ENCODE measurements around the gene MDN1.
"Not testable (repeated sequence)": the region's sequence is repeated elsewhere in the genome, so short reads cannot be mapped to it uniquely, and the experiment has no call there.

MDN1 gene

DNA sequence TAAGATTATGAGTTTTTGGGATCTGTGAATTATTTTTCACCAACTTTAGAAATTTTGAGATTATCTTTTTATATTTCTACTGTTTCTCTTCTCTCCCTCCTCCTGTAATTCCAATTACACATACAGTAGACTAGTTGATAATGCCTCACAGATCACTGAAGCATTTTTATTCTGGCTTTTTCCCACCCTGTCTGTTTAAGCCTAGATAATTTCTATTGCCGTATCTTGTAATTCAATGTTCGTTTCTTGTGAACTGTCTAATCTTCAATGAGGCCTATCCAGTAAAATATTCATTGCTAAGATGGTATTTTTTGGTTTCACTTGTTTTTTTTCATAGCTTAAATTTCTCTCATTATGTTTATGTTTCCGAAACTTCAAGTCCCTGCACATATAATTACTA lies 12.0 kb downstream of the MDN1 start:
- no peak for DNase-seq

DNA sequence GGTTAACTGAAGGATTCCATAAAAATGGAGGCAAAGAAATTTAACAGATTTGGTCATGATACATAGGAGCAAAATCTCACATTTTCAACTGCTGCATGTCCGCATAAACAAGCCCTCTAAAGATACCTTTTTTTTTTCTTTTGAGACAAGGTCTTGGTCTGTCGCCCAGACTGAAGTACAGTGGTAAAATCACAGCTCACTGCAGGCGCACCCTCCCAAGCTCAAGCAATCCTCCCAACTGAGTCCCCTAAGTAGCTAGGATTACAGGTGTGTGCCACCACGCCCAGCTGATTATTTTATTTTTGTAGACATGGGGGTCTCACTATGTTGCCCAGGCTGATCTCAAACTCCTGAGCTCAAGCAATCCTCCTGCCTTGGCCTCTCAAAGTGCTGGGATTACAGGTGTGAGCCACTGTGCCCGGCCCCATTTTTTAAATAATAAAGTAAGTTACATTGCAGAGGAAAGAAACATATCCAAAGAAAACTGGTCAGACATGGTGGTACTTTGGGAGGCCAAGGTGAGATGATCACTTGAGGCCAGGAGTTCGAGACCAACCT lies 13.7 kb downstream of the MDN1 start:
- DNase-seq = no peak

DNA sequence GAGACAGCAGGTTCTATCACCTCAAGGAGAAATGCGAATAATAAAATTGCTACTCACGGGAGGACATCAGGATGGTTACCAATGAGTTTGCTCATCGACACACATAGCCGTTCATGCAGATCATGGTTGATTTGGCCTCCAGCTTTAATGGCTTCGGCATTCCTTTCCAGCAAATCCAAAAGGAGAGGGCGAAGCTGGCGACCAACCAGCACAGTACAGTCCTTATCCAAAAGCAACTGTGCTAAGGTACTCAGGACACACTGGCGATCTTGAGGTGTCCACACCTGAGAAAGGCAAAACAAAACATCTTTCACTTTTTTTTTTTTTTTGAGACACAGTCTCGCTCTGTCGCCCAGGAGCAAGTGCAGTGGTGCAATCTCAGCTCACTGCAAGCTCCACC lies 16.3 kb downstream of the MDN1 start:
- DNase-seq = no peak

- no peak for DNase-seq
Observed at GRCh38 chr6:89799756-89800155, 19.8 kb downstream of the MDN1 start.

- no peak for DNase-seq
Observed at GRCh38 chr6:89799096-89799495, 20.5 kb downstream of the MDN1 start.

- DNase-seq = no peak
Observed at GRCh38 chr6:89797317-89797716, 22.3 kb downstream of the MDN1 start.

DNA sequence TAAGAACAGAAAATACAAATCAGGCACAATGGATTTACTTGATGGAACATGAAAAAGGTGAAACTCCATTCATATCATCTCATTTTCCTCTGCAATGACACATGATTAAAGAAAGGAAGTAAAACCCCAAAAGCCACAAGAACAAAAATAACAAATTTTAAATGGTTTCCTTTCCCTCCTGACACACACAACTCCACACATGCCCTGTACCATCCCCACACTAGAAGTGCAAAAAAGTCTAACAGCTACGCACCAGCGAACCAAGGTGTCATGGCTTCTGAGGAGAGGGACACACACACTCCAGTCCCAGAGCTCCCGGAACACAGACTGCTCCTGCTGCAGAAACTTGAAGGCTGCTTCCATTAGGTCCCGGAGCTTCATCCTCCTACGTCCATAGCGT lies 25.3 kb downstream of the MDN1 start:
- no peak for DNase-seq

DNA sequence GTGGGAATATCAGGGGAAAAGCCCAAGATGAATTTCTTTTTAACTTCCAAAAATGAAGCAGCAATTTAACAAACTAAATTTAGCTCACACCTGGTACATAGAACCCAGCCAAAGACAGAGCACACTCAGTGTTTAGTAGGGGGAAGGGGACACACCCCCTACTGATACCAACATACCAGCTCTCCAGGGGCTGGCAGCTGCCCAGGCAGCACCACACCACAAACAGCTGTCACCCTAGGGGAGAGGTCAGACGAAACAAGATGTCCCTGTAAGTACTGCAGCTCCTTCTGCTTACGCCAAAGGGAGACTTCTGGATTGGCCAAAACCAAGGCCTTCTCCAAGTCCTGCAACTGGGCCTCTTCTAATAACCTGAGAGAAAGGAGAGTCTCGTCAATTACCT lies 26.0 kb downstream of the MDN1 start:
- DNase-seq = no peak

DNA sequence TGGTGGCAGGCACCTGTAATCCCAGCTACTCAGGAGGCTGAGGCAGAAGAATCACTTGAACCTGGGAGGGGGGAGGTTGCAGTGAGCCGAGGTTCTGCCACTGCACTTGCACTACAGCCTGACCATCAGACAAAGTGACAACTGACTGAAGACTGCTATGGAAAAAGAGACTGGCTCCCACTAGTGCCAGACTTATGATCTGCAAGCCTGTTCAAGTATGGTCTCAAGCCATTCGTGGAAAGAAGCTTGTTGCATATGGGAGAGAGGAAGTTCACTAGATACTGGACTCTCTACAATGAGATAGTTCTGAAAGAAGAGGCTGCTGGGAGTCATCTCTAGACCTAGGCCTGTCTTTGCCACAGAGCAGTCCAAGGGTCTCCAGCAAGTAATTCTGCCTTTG lies 26.7 kb downstream of the MDN1 start:
- DNase-seq = no peak

DNA sequence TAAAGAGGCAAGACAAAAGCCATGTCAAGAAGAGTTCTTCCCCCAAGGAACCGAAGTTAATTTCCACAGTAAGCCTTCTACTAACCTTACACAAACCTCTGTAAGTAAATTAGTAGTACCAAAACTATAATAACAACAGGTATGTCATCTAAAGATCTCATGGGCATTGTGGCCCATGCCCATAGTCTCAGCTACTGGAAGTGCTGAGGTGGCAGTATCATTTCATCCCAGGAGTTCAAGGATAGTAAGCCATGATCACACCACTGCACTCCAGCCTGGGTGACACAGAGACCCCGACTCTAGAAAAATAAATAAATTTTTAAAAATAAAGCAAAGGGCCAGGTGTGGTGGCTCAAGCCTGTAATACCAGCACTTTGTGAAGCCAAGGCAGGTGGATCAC lies 29.2 kb downstream of the MDN1 start:
- no peak for DNase-seq

GRCh38 chr6:89789980-89790379 lies 29.6 kb downstream of the MDN1 start:
- no peak for DNase-seq

DNA sequence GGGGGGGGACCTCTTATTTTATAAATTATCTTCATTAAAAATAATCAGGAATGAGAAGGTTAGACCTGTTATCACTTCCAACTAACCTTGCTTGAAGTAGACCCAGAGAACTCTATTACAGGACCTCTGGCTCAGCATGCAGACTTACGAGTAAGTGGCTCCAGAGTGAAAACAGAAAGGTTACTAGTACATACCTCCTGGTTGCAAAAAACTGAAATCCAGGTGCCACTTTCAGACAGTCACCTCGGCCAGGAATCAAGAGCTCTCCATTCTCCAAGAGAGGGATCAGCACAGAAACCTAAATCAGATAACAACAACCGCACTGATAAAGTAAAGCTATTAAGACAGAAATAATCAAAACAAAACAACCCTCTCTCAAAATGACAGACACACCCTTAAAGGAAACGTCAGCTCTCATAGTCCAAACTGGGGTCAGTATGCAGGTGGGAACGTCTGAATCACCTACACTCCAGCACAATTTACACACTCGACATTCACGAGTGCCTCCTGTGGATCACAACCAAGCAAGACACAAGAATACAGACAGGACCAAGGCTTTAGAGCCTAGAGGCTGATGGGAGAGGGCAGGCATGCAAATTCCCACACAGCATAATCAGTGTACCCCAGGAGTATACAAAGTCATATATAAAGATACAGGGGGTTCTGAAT lies 31.8 kb downstream of the MDN1 start:
- DNase-seq = no peak

DNA sequence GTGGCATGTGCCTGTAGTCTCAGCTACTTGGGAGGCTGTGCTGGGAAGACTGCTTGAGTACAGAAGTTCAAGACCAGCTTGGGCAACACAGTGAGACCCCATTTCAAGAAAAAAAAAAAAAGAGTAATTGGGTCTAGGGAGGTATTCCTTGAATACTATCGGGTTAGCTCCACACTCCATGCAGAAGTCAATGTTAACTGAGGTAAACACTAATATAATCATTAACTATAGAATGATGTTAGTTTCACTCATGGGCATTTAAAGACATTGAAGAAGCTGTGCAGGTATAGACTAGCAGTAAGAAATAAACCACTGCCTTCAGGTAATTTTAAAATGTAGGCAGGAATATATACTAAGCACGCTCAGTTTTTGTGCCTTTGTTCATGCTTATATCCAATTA lies 32.6 kb downstream of the MDN1 start:
- DNase-seq = no peak

DNA sequence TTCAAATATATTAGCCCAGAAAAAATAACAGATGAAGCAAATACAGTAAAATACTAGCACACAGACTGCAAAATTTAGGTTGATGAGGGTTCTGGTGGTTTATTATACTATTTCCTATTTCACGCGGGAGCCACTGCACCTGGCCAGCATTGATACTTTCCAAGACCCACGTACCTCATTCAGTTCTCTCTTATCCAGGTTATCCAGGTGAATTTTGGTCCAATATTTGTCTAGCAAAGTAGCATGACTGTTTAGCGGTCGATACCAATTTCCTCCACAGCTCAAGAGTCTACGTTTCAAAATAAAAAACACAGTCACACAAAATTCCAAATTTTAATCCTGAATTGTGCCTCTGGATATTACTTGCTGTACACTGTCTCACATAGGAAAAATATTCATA lies 34.8 kb downstream of the MDN1 start:
- DNase-seq = no peak

DNA sequence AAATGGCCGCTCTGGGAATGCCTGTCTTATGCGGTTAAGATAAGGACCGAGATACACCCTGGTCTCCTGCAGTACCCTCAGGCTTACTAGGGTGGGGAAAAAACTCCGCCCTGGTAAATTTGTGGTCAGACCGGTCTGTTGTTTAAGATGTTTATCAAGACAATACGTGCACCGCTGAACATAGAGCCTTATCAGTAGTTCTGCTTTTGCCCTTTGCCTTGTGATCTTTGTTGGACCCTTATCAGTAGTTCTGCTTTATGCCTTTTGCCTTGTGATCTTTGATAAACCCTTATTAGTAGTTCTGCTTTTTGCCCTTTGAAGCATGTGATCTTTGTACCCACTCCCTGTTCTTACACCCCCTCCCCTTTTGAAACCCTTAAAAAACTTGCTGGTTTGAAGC lies 36.3 kb downstream of the MDN1 start:
- DNase-seq = not testable (repeated sequence)

DNA sequence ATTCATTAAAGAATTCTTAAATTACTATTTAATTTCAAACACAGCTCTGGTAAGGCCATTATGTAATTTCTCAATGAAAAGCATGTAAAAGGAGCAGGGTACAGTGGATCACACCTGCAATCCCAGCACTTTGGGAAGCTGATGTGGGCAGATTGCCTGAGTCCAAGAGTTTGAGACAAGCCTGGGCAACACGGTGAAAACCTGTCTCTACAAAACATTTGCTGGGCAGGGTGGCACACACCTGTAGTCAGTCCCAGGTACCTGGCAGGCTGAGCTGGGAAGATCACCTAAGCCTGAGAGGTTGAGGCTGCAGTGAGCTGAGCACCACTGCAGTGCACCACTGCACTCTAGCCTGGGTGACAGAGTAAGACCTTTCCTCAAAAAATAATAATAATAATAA lies 37.4 kb downstream of the MDN1 start:
- DNase-seq = no peak

DNA sequence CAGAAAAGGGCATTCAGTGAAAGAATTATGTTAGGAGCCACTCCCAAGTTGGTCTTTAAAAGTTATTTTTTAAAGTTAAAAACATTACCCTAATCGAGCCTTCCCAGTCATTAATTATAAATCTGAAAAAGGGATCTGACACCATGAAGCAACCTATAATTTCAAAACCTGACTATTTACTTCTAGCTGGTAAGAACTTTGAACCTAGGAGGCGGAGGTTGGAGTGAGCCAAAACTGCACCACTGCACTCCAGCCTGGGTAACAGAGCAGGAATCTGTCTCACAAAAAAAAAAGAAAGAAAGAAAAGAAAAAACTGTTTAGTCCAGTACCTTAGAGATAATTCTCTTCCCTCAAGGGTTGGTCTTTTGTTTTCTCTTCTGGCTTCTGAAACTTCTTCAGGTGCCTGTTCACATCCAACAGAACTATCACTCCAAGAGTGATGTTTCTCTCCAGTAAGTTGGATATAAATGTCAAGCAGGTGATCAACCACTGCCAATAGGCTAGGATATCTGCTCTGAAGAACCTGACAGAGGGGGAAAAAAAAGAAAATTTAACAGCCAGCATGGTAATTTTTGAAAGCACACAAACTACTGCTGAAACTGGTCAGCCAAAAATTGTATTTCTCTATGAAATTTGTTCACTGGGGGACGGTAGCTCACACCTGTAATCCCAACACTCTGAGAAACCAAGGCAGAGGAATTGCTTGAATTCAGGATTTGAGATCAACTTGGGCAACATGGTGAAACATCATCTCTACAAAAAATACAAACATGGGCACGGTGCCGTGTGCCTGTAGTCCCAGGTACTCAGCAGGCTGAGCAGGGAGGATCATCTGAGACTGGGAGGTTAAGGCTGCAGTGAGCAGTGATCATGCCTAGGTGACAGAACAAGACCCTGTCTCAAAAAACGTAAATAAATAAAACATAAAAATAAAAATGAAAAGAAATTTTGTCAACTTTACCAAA lies 38.2 kb downstream of the MDN1 start:
- no peak for DNase-seq

GRCh38 chr6:89777455-89777854 lies 42.1 kb downstream of the MDN1 start:
- DNase-seq = no peak

DNA sequence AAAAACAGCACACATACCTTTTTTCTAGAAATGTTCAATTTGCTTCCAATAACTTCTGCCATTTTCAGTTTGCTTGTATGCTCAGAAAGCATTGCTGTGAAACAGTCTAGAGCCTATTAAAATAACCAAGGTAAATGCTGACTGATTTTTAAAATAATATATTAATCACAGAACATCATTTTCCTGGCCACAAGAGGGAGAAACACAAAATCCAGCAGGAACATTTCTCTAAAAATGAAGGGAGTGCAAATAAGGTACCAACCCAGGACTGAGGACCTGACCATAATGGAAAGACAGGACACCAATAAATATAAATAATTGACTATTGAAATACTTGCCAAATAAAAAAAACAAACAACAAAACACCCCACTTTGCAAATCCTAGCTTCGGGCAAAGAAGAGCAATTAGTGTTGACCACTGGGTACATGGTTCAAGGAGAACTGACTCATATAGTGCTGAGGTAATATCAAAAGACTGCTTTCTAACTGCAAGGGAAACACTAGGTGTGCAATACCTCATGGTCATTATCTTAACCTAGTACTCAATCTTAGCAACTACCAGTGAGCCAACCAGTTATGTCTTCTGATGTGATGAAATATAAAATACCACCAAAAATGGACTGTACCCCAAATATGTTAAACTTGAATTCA lies 42.9 kb downstream of the MDN1 start:
- DNase-seq = no peak

DNA sequence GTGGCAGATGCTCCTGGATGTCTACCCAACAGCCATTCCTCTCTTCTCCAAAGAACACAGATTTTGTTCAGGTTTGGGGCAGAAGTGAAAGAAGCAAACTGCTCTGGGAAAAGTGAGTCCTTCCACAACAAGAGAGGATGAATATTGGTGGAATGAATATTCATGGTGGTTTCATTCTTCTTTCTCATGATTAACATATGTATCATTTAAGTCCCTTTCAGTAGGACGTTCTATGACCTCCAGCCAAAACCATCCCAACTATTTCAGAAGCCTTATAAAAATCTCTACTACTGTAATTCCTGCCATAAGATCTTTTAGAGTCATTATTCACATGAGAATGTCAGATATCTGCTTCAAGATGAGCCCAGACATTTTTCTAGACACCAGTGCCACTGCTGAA lies 44.4 kb downstream of the MDN1 start:
- DNase-seq = no peak

GRCh38 chr6:89769572-89769971 lies 50.0 kb downstream of the MDN1 start:
- DNase-seq = no peak

GRCh38 chr6:89768324-89768723 lies 51.3 kb downstream of the MDN1 start:
- DNase-seq = no peak

- no peak for DNase-seq
Observed at GRCh38 chr6:89763550-89763949, 56.0 kb downstream of the MDN1 start.

DNA sequence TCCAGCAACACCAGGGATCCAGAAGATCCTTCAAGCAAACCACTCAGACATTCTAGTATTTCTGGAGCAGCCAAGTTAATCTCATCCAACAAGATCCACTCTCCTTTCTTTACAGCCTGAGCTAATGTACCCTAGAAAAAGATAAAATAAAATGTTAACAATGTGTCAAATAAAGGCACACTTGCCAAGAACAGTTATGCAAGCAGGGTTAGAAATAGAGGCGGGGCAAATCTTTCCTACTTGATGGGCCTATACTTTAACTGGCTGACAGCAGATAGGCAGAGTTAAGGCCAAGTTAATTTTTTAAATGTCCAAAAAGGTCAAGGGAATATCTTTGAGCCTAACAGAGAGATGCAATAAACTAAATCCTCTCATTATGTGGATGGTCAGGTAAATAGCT lies 60.8 kb downstream of the MDN1 start:
- no peak for DNase-seq
